Activated CD8-positive, alpha-beta memory T cell treated with anti-CD3 and anti-CD28 coated beads, Interleukin-2, amount 10 ng/mL, durations not matched to agents 7 days and 5 days (primary cell): ENCODE measurements around the gene SETD3. TPM values are rescaled to one million over a fixed set of nuclear protein-coding genes. Genes with fewer than 3 reads are reported as not detected.

ENCODE experiments used
- ATAC-seq: fragments of 150-1000 bp; cut with Tn5 transposase; one replicate; pipeline ENCODE4 v1.10.0; 2021; ENCODE audit warnings: moderate library complexity
- CTCF ChIA-PET: fragments of 350-600 bp; sonication (Branson Sonifier 250); formaldehyde crosslinking; loops from one replicate; lab custom pipeline; 2021; ENCODE audit warnings: antibody characterized with exemption; lab: Charles Lee
- DNase-seq: peaks from one replicate; pipeline ENCODE4 v3.0.0-alpha.2; 2020
- H3K27ac Mint-ChIP-seq: one replicate; pipeline ENCODE4 v1.8.0; 2021; ENCODE audit warnings: mild to moderate bottlenecking, mixed read lengths
- H3K27me3 Mint-ChIP-seq: one replicate; pipeline ENCODE4 v1.8.0; 2021; ENCODE audit warnings: mixed read lengths
- H3K36me3 Mint-ChIP-seq: one replicate; pipeline ENCODE4 v1.8.0; 2021; ENCODE audit warnings: mild to moderate bottlenecking, mixed read lengths
- H3K4me1 Mint-ChIP-seq: one replicate; pipeline ENCODE4 v1.8.0; 2021; ENCODE audit warnings: mixed read lengths
- H3K4me3 Mint-ChIP-seq: one replicate; pipeline ENCODE4 v1.8.0; 2021; ENCODE audit warnings: mild to moderate bottlenecking, moderate library complexity, mixed read lengths
- H3K9me3 Mint-ChIP-seq: one replicate; pipeline ENCODE4 v1.8.0; 2022; ENCODE audit warnings: low read depth, mixed read lengths
- total RNA-seq, 2 experiments: library from RNA; stranded (reverse); gene quantifications; one replicate each; pipeline ENCODE4 v1.2.3, GENCODE V29; 2021

SETD3 gene
- total RNA-seq, 2 experiments from 2014 or later, result 53.9 to 61.4 TPM

DNA sequence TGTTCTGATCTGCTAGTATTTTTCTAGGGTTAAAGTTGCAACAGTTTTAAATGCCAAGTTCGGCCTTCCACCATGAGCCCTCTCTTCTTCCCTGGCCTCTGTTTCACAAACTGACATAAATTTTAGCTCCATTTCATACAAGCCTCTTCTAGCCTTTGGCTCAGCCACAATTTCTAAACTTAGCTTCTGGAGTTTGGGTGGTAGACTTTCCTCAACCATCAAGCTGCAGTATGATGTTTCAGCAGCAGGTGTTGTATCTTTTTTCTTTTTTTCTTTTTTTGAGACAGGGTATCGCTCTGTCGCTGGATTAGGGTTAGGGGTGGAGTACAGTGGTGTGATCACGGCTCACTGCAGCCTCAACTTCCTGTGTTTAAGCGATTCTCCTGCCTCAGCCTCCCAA lies 29.4 kb downstream of the SETD3 start:
- ATAC-seq (no peak), DNase-seq (no peak)
- CTCF ChIA-PET, result interaction anchor here (1.3 kb wide), 1 partner anchor 35 kb away, joined by 6 read pairs; no protein-coding TSS in a partner anchor
- H3K27me3 Mint-ChIP-seq, result no peaks in the 10 kb centered on the region
- peak overlapping the region; percentile 14 for H3K27ac Mint-ChIP-seq
- no peaks in the 10 kb centered on the region for H3K9me3 Mint-ChIP-seq
- peaks cover 25% of the 10 kb centered on the region for H3K36me3 Mint-ChIP-seq
- H3K4me1 Mint-ChIP-seq, result peaks cover 3% of the 10 kb centered on the region
- H3K4me3 Mint-ChIP-seq, result no peak overlapping the region

DNA sequence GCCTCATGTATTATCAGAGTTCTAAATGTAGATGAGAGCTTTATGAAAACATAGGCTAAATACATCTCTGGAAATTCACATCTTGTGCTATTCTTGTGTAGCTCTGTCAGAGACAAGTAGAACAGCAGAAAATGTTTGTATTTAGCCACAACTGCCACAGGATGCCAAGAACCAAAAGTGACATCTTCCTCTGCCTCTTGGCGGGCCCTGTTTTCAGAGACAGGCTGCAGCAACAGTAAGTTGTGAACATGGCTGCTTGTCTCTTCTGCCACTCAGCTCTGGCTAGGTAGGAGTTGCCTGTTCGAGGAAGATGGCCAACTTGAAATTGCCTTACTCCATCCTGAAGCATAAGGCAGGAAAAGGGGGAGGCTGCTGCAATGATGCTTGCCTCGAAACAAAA lies 30.4 kb downstream of the SETD3 start:
- H3K9me3 Mint-ChIP-seq, result no peaks in the 10 kb centered on the region
- DNase-seq (no peak), ATAC-seq (peak; percentile 23)
- H3K36me3 Mint-ChIP-seq, result peaks cover 25% of the 10 kb centered on the region
- peaks cover 3% of the 10 kb centered on the region for H3K4me1 Mint-ChIP-seq
- H3K4me3 Mint-ChIP-seq, result no peak overlapping the region
- CTCF ChIA-PET, result interaction anchor here (1.3 kb wide), 1 partner anchor 34 kb away, joined by 6 read pairs; no protein-coding TSS in a partner anchor
- H3K27me3 Mint-ChIP-seq, result no peaks in the 10 kb centered on the region
- no peak overlapping the region for H3K27ac Mint-ChIP-seq

DNA sequence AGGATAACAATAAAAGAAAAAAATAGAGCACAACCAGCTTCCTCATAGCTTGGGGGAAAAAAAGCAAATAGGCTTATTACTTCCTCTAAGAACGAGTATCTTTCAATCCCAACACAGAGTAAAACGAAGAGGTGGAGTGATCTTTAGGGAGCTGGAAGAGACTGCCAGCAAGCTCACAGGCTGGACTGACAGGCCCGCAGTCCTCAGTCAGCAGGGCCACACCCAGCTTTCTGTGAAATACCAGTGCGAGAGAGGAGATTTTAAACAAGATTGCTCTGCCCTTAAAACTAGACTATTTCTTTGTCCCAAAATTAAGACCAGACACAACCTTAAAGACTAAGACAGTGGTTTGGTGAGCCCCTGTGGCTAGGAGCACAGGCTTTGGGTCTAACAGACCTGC lies 32.9 kb downstream of the SETD3 start:
- CTCF ChIA-PET, result interaction anchor here (1.0 to 1.9 kb wide), 2 partner anchors 11 to 14 kb away, joined by 3 to 4 read pairs; no protein-coding TSS in a partner anchor
- H3K36me3 Mint-ChIP-seq, result peaks cover 26% of the 10 kb centered on the region
- no peak for DNase-seq
- H3K27ac Mint-ChIP-seq, result no peak overlapping the region
- no peak overlapping the region for H3K4me3 Mint-ChIP-seq
- H3K4me1 Mint-ChIP-seq, result peaks cover 3% of the 10 kb centered on the region
- no peaks in the 10 kb centered on the region for H3K9me3 Mint-ChIP-seq
- ATAC-seq, result no peak
- no peaks in the 10 kb centered on the region for H3K27me3 Mint-ChIP-seq

DNA sequence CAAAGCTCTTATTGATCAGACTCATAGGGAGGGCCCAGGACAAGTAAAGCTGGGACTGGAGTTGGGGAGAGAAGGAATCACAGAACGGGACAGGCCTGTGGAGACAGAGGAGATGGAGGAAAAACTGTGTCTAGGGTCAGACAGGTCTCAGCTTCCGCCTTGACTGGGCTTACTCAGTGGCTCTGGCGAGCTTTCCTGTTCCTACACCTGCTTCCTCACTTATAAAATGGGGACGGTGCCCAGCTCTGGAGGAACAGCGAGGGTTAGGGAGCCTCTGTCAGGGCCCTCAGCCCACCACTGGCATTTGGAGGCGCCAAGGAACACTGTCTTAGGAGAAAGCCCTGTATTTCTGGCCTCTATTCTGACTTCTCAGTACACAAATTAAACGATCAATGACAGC lies 34.7 kb downstream of the SETD3 start:
- H3K9me3 Mint-ChIP-seq, result no peaks in the 10 kb centered on the region
- CTCF ChIA-PET, result interaction anchor here (1.1 to 1.5 kb wide), 2 partner anchors 30 to 57 kb away, joined by 3 to 5 read pairs; no protein-coding TSS in a partner anchor
- no peak for ATAC-seq

DNA sequence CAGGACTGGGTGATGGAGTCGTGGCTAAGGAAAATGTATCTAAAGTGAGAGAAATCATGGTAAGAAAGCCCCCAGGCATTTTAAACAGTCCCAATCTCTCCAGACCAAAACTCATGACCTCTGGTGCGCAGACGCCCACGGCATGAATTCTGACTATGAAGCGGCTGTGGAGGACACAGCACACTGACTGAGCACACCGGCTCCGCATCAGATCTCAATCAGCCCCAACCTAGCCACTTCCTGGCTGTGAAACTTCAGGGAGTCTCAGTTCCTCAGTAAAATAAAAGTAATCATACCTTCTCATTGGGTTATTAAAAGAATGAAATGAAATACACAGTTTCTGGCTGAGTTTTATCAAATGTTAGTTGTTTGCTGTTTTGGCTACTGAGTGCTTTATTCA lies 38.7 kb downstream of the SETD3 start:
- no peak overlapping the region for H3K4me3 Mint-ChIP-seq
- no peak for DNase-seq
- no peaks in the 10 kb centered on the region for H3K9me3 Mint-ChIP-seq
- CTCF ChIA-PET, result no interaction called here
- no peak for ATAC-seq
- H3K4me1 Mint-ChIP-seq, result peaks cover 22% of the 10 kb centered on the region
- peaks cover 37% of the 10 kb centered on the region for H3K36me3 Mint-ChIP-seq
- H3K27me3 Mint-ChIP-seq, result no peaks in the 10 kb centered on the region
- H3K27ac Mint-ChIP-seq, result no peak overlapping the region

More for the DNA sequence above, 34.7 kb downstream of the SETD3 start:
- Mint-ChIP-seq H3K4me3 (no peak overlapping the region), H3K4me1 (peaks cover 11% of the 10 kb centered on the region), H3K36me3 (peaks cover 30% of the 10 kb centered on the region), H3K27me3 (no peaks in the 10 kb centered on the region), H3K27ac (no peak overlapping the region)
- DNase-seq, result no peak

DNA sequence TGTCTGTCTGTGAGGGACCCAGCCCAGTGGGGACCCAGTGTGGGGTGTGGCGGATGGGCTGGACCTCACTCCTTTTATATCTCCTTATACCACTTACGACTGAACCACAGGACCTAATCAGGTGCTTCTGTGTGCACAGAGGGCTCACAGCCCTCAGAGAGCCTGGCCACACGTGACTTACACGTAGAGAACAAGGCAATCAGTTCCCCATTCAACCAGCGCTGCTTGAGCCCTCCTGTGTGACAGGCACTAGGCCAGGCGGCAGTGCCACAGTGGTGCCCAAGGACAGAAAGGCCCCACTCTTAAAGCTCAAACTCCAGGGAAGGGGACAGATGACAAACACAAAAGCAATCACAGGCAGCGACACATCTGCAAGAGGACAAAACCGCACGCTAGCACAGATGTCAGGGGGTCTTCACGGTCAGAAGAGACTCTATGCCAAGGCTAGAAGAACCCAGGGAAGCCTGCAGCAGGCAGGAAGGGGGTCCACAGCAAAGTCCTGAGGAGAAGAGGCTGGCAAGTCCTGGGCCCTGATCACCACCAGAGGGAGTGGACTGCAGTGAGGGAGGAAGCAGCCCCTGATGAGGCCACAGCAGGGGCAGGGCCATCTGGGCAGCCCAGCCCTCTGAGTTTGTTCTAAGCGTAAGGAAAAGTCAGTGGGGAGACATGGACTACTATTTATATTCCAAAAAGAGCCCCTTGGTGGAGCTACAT lies 39.3 kb downstream of the SETD3 start:
- no peaks in the 10 kb centered on the region for H3K27me3 Mint-ChIP-seq
- H3K4me3 Mint-ChIP-seq, result no peak overlapping the region
- H3K36me3 Mint-ChIP-seq, result peaks cover 37% of the 10 kb centered on the region
- peak overlapping the region; percentile 10 for H3K27ac Mint-ChIP-seq
- H3K9me3 Mint-ChIP-seq, result no peaks in the 10 kb centered on the region
- DNase-seq, result no peak
- peaks cover 28% of the 10 kb centered on the region for H3K4me1 Mint-ChIP-seq
- CTCF ChIA-PET, result no interaction called here
- no peak for ATAC-seq

- peaks cover 44% of the 10 kb centered on the region for H3K36me3 Mint-ChIP-seq
- CTCF ChIA-PET, result no interaction called here
- H3K9me3 Mint-ChIP-seq, result no peaks in the 10 kb centered on the region
Observed at GRCh38 chr14:99440278-99440677, 40.4 kb downstream of the SETD3 start.

DNA sequence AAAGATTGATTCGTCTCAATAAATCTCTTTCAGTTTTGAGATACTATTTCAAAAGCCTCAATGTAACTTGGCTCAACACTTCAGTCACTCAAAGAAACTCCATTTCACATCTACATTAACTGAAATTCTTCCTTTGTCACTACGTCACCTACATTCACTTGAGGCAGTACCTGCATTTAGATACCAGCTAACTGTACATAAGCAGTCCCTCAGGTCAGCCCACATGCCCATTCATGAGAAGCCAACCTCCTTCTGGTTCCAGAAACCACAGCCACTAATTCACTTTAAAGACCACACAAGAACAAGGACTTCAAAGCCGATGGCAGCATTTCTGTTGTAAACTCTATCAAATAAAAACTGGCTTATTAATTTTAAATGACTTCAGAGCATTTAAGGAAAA lies 43.0 kb downstream of the SETD3 start:
- peaks cover 48% of the 10 kb centered on the region for H3K36me3 Mint-ChIP-seq

More at GRCh38 chr14:99440278-99440677, 40.4 kb downstream of the SETD3 start:
- Mint-ChIP-seq H3K4me3 (no peak overlapping the region), H3K27ac (no peak overlapping the region), H3K4me1 (peaks cover 36% of the 10 kb centered on the region), H3K27me3 (no peaks in the 10 kb centered on the region)
- DNase-seq (no peak), ATAC-seq (no peak)

DNA sequence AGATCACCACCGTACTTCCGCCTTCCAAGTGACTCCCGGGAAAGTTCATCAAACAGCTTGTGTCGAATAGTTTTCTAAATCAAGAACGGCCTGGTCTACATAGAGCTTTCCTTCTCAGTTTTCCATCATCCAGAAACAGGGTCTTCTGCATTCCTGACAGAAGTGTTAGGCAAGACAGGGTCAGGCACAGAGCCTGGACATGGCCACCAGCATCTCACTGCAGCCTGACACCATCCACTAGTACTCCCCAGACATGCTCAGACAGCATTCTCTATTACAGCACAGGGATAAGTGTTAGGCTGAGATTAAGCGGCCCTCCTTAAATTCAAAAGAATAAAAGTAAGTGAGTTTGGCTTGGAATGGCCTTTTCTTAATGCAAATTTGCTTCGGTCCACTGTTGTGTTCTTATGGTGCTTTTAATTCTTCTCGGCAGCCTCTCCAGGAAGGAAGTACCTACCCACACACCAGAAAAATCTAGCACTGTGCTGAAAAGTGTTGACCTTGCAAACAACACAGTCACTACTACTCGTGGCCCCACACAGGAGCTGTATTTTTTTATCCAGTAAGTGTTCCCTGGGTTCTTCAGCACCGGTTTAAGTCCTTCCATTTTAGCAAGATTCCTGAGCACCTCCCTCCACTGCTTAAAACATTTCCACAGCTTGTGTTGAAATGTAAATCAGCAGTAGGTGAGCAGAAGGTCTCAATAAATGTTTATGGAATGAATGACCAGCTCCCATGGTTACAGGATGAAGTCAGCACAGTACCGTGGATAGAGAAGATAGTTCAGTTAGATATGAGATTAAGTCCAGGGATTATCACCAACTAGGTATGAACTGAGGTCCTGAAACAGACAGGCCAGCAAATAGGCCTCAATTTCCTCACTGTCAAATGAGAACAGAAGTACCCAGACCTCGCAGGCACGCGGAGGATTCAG lies 44.1 kb downstream of the SETD3 start:
- Mint-ChIP-seq H3K27ac (peak overlapping the region; percentile 74), H3K36me3 (peaks cover 48% of the 10 kb centered on the region), H3K4me1 (peaks cover 31% of the 10 kb centered on the region), H3K4me3 (no peak overlapping the region), H3K27me3 (no peaks in the 10 kb centered on the region), H3K9me3 (no peaks in the 10 kb centered on the region)
- DNase-seq (no peak), ATAC-seq (peak; percentile 82)
- CTCF ChIA-PET, result interaction anchor here (1.1 to 2.9 kb wide), 3 partner anchors 11 to 48 kb away, joined by 3 to 18 read pairs (median 4); no protein-coding TSS in a partner anchor

More for the DNA sequence above, 43.0 kb downstream of the SETD3 start:
- H3K27ac Mint-ChIP-seq, result peak overlapping the region; percentile 74
- peaks cover 38% of the 10 kb centered on the region for H3K4me1 Mint-ChIP-seq
- H3K4me3 Mint-ChIP-seq, result no peak overlapping the region
- H3K9me3 Mint-ChIP-seq, result no peaks in the 10 kb centered on the region
- CTCF ChIA-PET, result interaction anchor here (0.6 to 0.8 kb wide), 2 partner anchors 22 to 216 kb away, joined by 3 read pairs; no protein-coding TSS in a partner anchor
- DNase-seq (no peak), ATAC-seq (no peak)
- H3K27me3 Mint-ChIP-seq, result no peaks in the 10 kb centered on the region

- Mint-ChIP-seq H3K27me3 (no peaks in the 10 kb centered on the region), H3K9me3 (peaks cover 2% of the 10 kb centered on the region), H3K27ac (no peak overlapping the region), H3K4me3 (no peak overlapping the region), H3K36me3 (peaks cover 57% of the 10 kb centered on the region), H3K4me1 (peaks cover 30% of the 10 kb centered on the region)
- CTCF ChIA-PET, result interaction anchor here (0.7 to 2.9 kb wide), 2 partner anchors 19 to 126 kb away, joined by 3 to 18 read pairs; no protein-coding TSS in a partner anchor
- ATAC-seq (no peak), DNase-seq (no peak)
Observed at GRCh38 chr14:99435327-99435726, 45.3 kb downstream of the SETD3 start.

GRCh38 chr14:99432485-99432884 lies 48.2 kb downstream of the SETD3 start:
- CTCF ChIA-PET, result interaction anchor here (0.5 to 1.5 kb wide), 2 partner anchors 16 to 39 kb away, joined by 3 read pairs; no protein-coding TSS in a partner anchor
- peaks cover 73% of the 10 kb centered on the region for H3K36me3 Mint-ChIP-seq
- ATAC-seq (no peak), DNase-seq (no peak)
- H3K27me3 Mint-ChIP-seq, result no peaks in the 10 kb centered on the region
- H3K9me3 Mint-ChIP-seq, result peaks cover 12% of the 10 kb centered on the region
- H3K4me1 Mint-ChIP-seq, result peaks cover 24% of the 10 kb centered on the region
- no peak overlapping the region for H3K27ac Mint-ChIP-seq
- H3K4me3 Mint-ChIP-seq, result no peak overlapping the region

DNA sequence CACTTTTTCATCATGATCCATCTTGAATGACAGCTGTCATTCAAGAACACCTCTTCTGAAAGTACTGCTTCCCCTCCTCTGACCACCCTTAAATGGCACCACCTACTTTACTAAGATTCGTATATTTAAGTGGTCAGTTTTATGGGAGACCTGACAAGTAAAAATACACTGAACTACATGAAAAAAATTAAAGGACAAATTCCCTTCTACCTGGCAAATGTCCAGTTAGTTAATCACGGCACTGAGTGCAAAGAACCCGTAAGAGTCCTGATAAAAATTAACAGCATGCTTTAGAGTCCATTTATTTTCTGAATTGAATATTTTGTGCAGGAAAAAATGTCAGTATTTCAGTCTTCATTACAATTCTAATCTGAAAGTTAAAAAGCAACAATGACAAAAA lies 48.7 kb downstream of the SETD3 start:
- H3K4me3 Mint-ChIP-seq, result no peak overlapping the region
- no peak overlapping the region for H3K27ac Mint-ChIP-seq
- peaks cover 69% of the 10 kb centered on the region for H3K36me3 Mint-ChIP-seq
- CTCF ChIA-PET, result interaction anchor here (0.5 to 1.5 kb wide), 2 partner anchors 16 to 39 kb away, joined by 3 read pairs; no protein-coding TSS in a partner anchor
- DNase-seq (no peak), ATAC-seq (no peak)
- H3K4me1 Mint-ChIP-seq, result peaks cover 19% of the 10 kb centered on the region
- H3K27me3 Mint-ChIP-seq, result no peaks in the 10 kb centered on the region
- H3K9me3 Mint-ChIP-seq, result peaks cover 12% of the 10 kb centered on the region

GRCh38 chr14:99430491-99430890 lies 50.2 kb downstream of the SETD3 start:
- Mint-ChIP-seq H3K27me3 (no peaks in the 10 kb centered on the region), H3K36me3 (peaks cover 60% of the 10 kb centered on the region), H3K9me3 (peaks cover 12% of the 10 kb centered on the region), H3K4me3 (no peak overlapping the region), H3K4me1 (peaks cover 6% of the 10 kb centered on the region), H3K27ac (no peak overlapping the region)
- CTCF ChIA-PET, result interaction anchor here (1.1 kb wide), 1 partner anchor 42 kb away, joined by 3 read pairs; no protein-coding TSS in a partner anchor
- ATAC-seq, result no peak
- no peak for DNase-seq
